Cortex of kidney (tissue), 1 donor: Measurements from ENCODE around the gene CDC42BPA.

Source experiments
- DNase-seq: peaks from one replicate; lab custom pipeline; 2025; lab: John Stamatoyannopoulos, UW

CDC42BPA gene

GRCh38 chr1:226978432-226979114 lies 339.7 kb downstream of the CDC42BPA start:
- no peak for DNase-seq

DNA sequence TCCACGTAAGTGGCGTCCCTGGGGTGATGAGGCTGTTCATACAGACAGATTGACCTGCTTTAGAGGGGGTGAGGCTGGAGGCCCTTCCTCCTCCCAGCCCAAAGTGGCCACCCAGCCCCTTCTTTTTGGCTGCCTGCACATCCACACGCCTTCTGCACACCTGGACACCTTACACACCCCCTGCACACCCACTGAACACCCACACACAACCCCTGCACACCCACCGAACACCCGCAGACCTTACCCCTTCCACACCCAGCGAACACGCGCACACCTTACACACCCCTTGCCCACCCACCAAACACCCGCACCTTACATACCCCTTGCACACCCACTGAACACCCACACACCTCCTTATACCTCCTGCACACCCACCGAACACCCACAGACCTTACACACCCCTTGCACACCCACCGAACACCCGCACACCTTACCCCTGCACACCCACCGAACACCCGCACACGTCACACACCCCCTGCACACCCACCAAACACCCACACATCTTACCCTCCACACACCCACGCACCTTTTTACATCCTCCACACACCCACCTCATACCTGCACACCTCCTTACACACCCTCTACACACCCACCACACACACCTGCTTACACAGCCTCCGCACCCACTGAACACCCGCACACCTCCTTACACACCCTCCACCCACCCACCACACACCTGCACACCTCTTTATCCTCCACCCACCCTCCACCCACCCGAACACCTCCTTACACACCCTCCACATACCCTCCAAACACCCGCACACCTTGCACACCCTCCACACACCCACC lies 340.5 kb downstream of the CDC42BPA start:
- DNase-seq, result no peak

DNA sequence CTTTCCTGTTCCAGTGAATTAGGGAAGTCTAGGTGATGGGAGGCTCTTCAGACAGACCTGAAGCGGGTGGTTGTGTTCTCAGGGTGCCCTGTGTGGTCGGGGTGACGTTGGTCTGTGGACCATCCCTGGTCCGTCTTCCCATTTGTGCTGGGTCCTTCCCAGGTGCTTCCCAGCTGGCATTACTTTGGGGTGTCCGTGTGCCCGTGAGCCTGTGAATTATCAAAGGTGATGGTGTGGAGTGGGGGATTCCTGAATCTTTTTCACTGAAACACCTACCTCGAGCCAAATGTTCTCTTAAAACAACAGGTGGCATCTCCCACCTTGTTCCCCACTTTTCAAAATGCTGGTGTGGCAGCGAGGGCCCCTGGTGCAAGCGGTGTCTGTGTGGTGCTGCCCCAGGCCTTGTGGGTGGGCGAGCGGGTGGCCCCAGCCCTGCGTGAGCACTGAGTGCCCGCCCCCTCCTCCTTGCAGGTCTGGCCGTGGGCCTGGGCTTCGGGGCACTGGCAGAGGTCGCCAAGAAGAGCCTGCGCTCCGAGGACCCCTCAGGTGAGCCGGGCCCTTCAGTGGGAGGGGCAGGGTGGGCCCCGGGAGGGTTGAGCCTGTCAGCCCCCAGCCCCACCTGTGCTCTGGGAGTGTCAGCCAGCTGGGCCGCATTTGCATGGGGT lies 341.2 kb downstream of the CDC42BPA start:
- DNase-seq, result no peak

DNA sequence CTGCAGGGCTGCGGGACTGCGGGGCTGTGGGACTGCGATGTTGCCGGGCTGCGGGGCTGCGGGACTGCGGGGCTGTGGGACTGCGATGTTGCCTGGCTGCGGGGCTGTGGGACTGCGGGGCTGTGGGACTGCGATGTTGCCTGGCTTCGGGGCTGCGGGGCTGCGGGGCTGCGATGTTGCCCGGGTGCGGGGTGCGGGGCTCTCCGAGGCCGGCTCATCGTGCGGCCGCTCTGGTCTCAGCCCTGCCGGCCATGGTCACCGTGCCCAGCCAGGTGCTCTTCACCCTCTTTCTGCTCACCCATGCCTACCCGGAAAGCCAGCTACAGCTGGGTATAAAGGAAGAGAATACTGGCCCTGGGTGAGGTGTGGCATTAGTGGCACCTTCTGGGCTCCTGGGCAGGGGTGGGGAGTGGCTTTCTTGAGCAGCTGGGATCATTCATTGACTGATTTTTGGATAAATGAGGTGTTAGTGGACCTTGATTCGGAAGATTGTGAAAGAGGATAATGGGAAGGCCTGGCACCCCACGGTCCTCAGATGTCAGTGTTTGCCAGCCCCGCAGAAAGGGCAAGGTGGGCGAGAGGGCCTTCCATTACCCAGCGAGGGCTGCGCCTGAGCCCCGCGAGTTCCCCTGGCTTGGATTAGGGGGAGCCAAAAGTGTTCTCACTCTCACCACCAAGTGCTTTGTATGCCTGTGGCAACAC lies 341.9 kb downstream of the CDC42BPA start:
- DNase-seq, result no peak

DNA sequence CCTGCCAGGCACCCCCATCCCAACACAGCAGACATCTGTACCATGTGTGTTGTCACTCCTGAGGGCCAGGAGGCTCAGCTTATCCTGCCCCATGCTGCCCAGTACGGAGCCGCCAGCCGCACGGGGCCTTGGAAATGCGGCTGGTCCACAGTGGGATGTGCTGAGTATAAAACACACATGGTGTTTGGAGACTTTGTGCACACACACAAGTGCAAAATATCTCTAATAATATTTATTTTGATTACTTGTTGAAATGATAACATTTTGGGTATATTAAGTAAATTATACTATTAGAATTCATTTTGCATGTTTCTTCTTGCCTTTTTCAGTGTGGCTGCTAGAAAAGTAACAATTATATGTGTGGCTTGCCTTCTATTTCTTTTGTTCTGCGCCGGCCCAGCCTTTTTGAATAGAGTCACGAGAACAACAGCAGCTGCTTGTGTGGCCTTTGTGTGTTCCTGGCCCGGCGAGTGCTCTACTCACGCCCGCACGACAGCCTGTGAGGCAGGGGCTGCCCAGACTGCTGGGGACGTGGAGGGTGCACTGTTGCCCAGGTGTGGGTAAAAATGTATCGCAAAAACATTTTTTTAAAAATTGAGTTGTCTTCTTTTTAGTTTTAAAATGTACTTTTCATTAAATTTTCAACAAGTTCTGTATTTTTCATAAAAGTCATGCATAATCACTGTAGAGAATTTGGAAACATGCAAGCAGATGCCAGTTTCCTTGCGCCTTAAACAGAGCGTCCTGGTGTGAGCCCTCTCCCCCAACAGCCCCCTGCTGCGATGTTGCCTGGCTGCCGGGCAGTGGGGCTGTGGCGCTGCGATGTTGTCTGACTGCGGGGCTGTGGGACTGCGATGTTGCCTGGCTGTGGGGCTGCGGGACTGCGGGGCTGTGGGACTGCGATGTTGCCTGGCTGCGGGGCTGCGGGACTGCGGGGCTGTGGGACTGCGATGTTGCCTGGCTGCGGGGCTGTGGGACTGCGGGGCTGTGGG lies 342.7 kb downstream of the CDC42BPA start:
- no peak for DNase-seq

DNA sequence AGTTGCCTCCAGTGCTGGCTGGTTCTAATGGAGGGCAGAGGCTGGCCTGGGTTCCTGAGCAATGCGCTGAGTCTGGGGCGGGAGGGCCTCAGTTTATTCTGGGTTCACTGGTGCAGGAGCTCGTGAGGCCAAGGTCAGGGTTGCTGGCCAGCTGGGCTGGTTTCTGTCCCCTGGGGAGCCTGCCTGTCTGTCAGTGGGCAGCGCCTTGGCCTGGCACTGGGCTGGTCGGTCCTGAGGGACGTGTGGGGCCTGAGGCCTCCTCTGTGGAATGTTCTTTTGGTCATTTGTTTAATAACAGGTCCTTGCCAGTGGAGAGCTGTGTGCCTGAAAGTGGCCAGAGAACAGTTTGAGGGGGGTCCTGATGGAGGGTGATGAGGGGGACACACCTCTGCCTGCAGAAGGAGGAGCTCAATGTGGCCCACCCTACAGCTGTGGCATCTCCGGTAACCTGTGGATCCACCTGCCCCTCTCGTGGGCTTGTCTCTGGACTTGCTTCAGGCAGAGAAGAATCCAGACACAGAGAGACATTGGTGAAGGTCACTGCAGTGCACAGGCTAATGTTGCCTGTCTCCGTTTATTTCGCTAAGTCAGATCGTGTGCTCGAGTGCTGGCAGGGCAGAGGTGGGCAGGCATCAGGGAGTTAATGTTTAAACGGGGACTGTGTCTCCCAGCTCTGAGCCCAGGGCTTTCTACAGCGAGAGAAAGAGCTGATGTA lies 343.6 kb downstream of the CDC42BPA start:
- no peak for DNase-seq

GRCh38 chr1:226973898-226974543 lies 344.3 kb downstream of the CDC42BPA start:
- no peak for DNase-seq

GRCh38 chr1:226973371-226973897 lies 344.9 kb downstream of the CDC42BPA start:
- DNase-seq, result no peak

DNA sequence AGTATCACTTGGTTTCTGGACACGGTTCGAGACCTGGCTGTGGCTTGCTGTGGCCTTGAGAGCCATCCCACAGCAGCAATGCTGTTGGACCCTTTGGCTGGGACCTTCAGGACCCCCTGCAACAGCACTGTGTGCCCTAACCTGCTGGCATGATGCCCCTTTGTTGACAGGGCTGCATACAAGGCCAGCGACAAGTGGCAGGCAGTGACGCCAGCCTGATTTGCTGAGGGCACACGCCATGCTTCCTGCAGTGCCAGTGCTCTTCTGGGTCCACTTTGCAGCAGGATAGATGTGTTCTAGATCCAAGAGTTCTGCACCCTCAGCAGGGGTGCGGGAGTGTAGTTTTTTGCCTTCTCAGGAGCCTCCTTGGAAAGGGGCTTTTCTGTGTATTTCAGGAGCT lies 345.4 kb downstream of the CDC42BPA start:
- no peak for DNase-seq

DNA sequence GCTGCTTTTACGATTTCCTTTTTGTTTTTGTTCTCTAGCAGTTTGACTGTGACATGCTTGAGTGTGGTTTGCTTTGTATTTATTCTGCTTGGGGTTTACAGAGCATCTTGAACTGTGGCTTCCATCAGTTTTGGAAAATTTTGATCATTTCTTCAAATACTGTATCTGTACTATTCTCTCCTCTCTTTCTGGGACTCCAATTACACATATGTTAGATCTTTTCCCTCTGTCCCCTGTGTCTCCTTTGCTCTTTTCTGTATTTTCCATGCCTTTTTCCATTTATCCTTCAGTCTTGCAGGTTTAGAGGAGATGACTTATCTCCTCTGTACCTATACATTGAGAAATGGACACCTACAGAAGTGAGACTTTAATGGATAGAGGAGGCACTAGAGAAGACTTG lies 346.5 kb downstream of the CDC42BPA start:
- DNase-seq, result no peak

DNA sequence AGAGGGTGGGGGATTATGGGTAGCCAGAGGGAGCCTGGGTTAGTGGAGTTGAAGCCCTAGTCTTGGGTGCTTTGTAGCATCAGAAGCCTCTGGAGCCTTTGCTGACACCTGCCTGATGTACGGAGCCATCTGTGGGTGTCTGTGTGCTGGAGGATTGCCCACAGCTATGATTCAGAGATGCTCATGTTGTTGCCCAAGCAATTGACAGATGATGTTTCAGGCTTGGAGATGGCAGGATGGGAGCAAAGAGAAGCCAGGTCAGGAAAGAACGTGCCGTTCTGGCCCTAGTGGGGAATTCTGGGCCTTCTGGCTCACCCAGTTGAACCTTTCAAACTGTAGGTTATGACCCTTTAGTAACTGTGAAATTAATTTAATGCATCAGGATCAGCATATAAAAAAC lies 350.6 kb downstream of the CDC42BPA start:
- DNase-seq, result no peak

GRCh38 chr1:226966683-226967082 lies 351.6 kb downstream of the CDC42BPA start:
- no peak for DNase-seq

DNA sequence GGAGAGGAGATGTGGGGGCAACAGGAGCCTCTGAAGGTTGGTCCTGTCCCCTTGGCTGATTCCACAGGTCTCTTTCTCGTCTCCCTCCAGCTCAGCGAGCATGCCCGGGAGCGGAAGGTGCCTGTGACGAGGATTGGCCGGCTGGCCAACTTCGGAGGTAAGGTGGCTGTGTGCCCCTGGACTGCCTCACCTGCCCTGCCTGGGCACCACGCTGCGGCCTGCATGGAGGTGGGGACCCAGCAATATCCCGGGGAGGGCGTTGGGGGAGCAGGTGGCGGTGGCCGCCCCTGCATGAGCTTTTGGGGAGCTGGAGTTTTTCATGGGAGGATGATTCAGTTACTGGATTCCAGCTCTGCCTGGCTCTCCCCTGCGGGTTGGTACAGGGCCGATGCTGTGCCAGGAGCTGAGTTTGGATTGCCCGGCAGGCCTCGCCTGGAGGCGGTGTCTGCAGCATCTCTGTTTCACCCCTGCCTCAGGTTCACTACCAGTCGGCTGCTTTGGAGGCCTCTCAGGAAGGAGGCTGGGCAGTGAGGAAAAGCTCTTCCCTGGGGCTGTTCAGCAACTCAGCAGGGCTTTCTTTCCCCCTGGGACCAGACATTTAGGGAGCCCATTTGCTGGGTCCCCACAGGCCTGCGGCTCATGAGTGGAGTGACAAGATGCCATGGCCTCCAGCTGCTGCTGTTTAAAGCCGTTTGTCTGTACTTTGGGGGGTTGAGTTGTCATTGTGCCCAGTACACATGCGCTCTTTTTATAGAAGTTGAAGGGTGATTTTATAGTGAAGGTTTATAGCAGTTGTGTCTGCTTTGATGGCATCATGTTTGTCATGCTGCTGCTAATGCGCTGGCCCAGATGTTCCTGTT lies 352.5 kb downstream of the CDC42BPA start:
- no peak for DNase-seq

- no peak for DNase-seq
These were observed 353.4 kb downstream of the CDC42BPA start for GRCh38 chr1:226964611-226965486.

DNA sequence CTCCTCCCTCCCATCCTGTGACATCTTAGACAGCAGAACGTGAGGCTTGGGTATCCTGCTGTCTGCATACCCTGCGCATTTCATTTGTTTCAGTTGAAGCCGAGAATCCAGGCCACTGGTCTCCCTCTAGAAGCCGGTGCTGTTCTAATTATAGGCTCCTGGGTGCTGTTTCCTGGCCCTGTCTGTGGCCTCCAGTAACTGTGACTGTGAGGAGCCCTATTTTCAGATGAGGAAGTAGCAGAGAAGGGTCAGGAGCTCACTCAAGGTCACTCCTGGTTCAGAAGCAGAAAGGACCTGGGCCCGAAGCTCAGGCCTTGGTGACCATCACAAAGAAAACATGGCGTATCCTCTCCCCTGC lies 354.2 kb downstream of the CDC42BPA start:
- no peak for DNase-seq

DNA sequence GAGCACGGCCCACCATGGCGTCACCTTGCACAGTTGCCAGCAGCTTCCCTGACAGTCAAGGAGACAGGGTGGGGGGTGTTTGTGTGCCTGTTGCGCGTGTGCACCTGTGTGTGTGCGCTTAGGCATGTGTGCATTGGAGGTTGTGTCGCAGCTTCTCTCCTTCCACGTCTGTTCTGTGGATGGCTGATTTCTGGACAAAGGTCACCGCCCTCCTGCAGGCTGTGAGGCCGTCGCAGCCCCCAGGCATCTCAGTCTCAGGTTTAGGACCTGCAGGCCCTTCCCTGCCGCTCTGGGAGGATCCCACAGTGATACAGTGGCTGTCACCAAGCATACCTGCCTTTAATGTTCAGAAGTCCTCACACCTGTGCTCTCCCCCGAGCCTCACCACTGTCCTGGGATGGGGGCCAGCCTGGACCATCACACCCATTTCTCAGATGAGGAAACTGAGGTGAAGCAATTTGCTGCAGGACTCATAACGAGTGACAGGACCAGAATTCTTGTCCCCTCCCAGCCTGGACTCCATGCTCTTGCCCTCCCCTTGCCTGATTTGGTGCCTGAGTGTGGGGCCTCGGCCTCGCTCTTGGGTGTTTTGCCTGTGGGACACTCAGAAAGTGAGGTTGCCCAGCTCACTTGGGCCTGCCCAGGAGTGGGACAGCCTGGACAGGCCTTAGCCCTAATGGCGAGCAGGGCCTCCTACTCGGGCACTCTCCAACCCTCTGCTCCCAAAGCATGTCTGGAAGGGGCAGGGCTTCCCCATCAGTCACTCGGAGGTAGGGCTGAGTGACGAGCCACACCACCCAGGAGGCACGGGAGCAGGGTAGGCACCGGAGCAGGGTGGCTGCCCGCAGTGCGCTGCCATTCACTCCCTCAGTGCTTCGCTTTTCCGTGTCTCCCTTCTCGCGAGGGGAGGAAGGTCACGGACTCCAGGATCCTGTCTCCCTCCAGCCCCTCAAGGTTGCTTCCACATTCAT lies 355.6 kb downstream of the CDC42BPA start:
- no peak for DNase-seq
